ENCODE results near the gene AIF1.

AIF1 gene

DNA sequence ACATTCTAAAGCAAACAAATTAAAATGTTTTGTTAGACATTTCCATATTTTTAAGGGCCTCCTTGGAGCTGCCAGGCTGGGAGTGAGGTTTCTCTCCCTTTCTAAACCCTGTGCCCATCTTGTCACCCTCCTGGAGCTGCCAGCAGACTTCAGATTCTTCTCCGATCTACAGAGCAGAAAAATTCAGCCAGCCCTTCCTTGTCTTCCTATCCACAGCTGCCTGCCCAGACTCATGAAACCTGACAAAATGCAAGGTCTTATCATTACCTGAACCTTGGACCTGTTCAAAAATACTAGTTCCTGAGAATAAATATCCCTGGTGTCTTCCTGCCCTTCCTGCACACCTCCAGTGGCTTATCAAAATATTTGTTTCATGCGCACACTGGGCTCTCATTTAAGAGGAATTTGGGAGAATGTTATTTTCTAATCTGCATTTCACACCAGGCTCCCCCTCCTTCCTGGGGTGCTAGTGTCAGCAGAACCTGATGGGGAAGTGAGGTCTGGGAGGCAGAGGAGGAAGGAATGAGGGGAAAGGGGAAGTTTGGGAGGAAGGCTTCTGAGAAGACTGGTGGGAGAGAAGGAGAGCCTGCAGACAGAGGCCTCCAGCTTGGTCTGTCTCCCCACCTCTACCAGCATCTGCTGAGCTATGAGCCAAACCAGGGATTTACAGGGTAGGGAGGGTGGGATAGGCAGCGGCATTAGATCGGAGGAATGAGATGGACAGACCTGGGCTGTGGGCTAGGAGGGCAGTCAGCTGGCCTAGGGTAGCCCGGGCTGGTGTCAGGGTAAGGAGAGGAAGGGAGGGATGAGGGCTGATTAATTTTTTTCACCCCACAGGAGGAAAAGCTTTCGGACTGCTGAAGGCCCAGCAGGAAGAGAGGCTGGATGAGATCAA is at the start of gene AIF1:
AIF1 (plus strand) TSS at position 551 of the 895 bp plus-strand sequence; CDS start at position 647, 96 bp downstream.
- no peak for DNase-seq (ENCODE audit: low read depth in 2 of 2)

GRCh38 chr6:31567531-31568370 is 47.3 kb upstream of the AIF1 start:
- DNase-seq (ENCODE audit: low read depth in 2 of 2) = no peak

GRCh38 chr6:31568537-31568961 is 46.5 kb upstream of the AIF1 start:
- peak in 1 of 2 donors; percentile 73 for DNase-seq (ENCODE audit: low read depth in 2 of 2)

DNA sequence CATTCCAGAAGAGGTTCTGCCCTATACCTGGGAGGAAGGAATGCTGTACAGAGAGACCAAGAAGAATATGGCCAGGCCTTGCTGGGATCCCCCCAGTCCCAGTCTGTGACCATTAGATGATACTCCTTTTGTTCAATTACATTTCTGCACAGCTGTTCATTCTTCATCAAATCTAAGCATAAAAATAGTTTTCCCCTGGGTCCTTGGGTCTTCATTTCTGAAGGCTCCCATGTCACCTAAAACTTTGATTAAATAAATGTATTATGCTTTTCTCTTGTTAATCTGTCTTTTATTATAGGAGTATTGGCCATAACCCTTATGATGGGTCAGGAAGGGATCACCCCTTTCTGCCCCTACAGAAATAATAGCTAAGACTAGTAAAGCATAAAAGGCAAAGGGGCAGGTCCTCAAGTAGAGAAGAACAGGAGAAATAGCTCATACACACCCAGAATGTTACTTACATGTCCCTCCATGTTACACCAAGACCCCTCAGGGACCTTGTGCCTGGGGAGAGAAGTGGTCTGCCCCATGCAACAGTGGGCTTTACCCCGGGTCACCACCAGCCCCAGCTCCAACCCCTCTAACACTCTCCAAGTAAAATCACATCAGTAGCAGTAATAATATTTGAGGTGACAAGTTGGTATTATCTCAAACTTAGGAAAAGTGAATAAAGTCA is 45.0 kb upstream of the AIF1 start:
- no peak for DNase-seq (ENCODE audit: low read depth in 2 of 2)

DNA sequence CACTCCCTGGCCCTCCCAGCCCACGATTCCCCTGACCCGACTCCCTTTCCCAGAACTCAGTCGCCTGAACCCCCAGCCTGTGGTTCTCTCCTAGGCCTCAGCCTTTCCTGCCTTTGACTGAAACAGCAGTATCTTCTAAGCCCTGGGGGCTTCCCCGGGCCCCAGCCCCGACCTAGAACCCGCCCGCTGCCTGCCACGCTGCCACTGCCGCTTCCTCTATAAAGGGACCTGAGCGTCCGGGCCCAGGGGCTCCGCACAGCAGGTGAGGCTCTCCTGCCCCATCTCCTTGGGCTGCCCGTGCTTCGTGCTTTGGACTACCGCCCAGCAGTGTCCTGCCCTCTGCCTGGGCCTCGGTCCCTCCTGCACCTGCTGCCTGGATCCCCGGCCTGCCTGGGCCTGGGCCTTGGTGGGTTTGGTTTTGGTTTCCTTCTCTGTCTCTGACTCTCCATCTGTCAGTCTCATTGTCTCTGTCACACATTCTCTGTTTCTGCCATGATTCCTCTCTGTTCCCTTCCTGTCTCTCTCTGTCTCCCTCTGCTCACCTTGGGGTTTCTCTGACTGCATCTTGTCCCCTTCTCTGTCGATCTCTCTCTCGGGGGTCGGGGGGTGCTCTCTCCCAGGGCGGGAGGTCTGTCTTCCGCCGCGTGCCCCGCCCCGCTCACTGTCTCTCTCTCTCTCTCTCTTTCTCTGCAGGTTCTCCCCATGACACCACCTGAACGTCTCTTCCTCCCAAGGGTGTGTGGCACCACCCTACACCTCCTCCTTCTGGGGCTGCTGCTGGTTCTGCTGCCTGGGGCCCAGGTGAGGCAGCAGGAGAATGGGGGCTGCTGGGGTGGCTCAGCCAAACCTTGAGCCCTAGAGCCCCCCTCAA is 42.8 kb upstream of the AIF1 start, which contains the start of gene LTA:
LTA (plus strand) TSS at position 249 of the 871 bp plus-strand sequence; CDS start at position 703, 454 bp downstream.
- DNase-seq (ENCODE audit: low read depth in 2 of 2) = peak; percentile 72 to 81

DNA sequence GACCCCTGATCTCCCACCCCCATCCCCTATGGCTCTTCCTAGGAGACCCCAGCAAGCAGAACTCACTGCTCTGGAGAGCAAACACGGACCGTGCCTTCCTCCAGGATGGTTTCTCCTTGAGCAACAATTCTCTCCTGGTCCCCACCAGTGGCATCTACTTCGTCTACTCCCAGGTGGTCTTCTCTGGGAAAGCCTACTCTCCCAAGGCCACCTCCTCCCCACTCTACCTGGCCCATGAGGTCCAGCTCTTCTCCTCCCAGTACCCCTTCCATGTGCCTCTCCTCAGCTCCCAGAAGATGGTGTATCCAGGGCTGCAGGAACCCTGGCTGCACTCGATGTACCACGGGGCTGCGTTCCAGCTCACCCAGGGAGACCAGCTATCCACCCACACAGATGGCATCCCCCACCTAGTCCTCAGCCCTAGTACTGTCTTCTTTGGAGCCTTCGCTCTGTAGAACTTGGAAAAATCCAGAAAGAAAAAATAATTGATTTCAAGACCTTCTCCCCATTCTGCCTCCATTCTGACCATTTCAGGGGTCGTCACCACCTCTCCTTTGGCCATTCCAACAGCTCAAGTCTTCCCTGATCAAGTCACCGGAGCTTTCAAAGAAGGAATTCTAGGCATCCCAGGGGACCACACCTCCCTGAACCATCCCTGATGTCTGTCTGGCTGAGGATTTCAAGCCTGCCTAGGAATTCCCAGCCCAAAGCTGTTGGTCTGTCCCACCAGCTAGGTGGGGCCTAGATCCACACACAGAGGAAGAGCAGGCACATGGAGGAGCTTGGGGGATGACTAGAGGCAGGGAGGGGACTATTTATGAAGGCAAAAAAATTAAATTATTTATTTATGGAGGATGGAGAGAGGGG is 41.6 kb upstream of the AIF1 start:
- no peak for DNase-seq (ENCODE audit: low read depth in 2 of 2)

DNA sequence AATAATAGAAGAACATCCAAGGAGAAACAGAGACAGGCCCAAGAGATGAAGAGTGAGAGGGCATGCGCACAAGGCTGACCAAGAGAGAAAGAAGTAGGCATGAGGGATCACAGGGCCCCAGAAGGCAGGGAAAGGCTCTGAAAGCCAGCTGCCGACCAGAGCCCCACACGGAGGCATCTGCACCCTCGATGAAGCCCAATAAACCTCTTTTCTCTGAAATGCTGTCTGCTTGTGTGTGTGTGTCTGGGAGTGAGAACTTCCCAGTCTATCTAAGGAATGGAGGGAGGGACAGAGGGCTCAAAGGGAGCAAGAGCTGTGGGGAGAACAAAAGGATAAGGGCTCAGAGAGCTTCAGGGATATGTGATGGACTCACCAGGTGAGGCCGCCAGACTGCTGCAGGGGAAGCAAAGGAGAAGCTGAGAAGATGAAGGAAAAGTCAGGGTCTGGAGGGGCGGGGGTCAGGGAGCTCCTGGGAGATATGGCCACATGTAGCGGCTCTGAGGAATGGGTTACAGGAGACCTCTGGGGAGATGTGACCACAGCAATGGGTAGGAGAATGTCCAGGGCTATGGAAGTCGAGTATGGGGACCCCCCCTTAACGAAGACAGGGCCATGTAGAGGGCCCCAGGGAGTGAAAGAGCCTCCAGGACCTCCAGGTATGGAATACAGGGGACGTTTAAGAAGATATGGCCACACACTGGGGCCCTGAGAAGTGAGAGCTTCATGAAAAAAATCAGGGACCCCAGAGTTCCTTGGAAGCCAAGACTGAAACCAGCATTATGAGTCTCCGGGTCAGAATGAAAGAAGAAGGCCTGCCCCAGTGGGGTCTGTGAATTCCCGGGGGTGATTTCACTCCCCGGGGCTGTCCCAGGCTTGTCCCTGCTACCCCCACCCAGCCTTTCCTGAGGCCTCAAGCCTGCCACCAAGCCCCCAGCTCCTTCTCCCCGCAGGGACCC is 40.6 kb upstream of the AIF1 start:
- DNase-seq (ENCODE audit: low read depth in 2 of 2) = no peak

DNA sequence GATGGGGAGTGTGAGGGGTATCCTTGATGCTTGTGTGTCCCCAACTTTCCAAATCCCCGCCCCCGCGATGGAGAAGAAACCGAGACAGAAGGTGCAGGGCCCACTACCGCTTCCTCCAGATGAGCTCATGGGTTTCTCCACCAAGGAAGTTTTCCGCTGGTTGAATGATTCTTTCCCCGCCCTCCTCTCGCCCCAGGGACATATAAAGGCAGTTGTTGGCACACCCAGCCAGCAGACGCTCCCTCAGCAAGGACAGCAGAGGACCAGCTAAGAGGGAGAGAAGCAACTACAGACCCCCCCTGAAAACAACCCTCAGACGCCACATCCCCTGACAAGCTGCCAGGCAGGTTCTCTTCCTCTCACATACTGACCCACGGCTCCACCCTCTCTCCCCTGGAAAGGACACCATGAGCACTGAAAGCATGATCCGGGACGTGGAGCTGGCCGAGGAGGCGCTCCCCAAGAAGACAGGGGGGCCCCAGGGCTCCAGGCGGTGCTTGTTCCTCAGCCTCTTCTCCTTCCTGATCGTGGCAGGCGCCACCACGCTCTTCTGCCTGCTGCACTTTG is 39.6 kb upstream of the AIF1 start, which contains the start of gene TNF:
TNF (plus strand) TSS at position 231 of the 567 bp plus-strand sequence; CDS start at position 408, 177 bp downstream.
- peak; percentile 76 to 83 for DNase-seq (ENCODE audit: low read depth in 2 of 2)

DNA sequence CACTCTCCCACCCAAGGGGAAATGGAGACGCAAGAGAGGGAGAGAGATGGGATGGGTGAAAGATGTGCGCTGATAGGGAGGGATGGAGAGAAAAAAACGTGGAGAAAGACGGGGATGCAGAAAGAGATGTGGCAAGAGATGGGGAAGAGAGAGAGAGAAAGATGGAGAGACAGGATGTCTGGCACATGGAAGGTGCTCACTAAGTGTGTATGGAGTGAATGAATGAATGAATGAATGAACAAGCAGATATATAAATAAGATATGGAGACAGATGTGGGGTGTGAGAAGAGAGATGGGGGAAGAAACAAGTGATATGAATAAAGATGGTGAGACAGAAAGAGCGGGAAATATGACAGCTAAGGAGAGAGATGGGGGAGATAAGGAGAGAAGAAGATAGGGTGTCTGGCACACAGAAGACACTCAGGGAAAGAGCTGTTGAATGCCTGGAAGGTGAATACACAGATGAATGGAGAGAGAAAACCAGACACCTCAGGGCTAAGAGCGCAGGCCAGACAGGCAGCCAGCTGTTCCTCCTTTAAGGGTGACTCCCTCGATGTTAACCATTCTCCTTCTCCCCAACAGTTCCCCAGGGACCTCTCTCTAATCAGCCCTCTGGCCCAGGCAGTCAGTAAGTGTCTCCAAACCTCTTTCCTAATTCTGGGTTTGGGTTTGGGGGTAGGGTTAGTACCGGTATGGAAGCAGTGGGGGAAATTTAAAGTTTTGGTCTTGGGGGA is 38.9 kb upstream of the AIF1 start:
- DNase-seq (ENCODE audit: low read depth in 2 of 2) = no peak

DNA sequence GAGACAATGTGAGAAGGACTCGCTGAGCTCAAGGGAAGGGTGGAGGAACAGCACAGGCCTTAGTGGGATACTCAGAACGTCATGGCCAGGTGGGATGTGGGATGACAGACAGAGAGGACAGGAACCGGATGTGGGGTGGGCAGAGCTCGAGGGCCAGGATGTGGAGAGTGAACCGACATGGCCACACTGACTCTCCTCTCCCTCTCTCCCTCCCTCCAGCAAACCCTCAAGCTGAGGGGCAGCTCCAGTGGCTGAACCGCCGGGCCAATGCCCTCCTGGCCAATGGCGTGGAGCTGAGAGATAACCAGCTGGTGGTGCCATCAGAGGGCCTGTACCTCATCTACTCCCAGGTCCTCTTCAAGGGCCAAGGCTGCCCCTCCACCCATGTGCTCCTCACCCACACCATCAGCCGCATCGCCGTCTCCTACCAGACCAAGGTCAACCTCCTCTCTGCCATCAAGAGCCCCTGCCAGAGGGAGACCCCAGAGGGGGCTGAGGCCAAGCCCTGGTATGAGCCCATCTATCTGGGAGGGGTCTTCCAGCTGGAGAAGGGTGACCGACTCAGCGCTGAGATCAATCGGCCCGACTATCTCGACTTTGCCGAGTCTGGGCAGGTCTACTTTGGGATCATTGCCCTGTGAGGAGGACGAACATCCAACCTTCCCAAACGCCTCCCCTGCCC is 38.0 kb upstream of the AIF1 start:
- no peak for DNase-seq (ENCODE audit: low read depth in 2 of 2)

DNA sequence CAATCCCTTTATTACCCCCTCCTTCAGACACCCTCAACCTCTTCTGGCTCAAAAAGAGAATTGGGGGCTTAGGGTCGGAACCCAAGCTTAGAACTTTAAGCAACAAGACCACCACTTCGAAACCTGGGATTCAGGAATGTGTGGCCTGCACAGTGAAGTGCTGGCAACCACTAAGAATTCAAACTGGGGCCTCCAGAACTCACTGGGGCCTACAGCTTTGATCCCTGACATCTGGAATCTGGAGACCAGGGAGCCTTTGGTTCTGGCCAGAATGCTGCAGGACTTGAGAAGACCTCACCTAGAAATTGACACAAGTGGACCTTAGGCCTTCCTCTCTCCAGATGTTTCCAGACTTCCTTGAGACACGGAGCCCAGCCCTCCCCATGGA is 37.5 kb upstream of the AIF1 start:
- DNase-seq (ENCODE audit: low read depth in 2 of 2) = no peak

DNA sequence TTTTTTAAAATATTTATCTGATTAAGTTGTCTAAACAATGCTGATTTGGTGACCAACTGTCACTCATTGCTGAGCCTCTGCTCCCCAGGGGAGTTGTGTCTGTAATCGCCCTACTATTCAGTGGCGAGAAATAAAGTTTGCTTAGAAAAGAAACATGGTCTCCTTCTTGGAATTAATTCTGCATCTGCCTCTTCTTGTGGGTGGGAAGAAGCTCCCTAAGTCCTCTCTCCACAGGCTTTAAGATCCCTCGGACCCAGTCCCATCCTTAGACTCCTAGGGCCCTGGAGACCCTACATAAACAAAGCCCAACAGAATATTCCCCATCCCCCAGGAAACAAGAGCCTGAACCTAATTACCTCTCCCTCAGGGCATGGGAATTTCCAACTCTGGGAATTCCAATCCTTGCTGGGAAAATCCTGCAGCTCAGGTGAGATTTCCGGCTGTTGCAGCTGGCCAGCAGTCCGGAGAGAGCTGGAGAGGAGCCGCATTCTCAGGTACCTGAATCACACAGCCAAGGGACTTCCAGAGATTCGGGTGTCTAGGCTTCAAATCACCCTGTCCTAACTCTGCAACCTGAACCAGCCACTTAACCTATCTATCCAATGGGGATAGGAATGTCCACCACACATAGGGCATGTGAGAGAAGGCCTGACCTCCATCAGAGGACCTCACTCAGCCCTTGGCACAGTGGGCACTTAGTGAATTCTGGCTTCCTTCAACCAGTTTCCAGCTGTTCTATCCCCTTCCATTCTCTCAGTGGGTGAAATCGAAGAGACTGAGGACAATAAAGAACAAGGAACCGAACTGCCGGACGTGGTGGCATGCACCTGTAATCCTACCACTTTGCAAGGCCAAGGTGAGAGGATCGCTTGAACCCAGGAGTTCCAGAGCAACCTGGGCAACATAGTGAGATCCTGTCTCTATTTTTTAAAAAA is 36.6 kb upstream of the AIF1 start:
- DNase-seq (ENCODE audit: low read depth in 2 of 2) = no peak

- no peak for DNase-seq (ENCODE audit: low read depth in 2 of 2)
Observed at GRCh38 chr6:31579119-31579505, 35.9 kb upstream of the AIF1 start.

GRCh38 chr6:31579546-31580437 is 35.2 kb upstream of the AIF1 start:
- no peak for DNase-seq (ENCODE audit: low read depth in 2 of 2)

DNA sequence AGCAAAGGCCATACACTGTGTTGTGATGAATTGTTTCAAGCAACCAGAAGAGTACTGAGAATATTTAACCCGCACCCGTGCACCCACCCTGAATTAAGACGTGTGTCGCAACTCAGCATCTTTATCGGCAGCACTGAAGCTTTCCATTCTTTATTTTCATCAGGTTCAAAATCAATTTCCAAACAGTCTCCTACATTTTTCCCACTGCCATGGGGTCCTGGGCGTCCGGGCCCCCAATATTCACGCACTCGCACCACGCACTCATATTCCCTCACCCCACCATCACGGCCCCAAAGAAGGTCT is 34.6 kb upstream of the AIF1 start:
- no peak for DNase-seq (ENCODE audit: low read depth in 2 of 2)

All from stimulated activated CD4-positive, alpha-beta T cell treated with anti-CD3 and anti-CD28 coated beads, Interleukin-4, amount 100 ng/mL, for 48 hours (primary cell).